AG10803 (cell line): ENCODE results near the gene RIMKLB.
A peak's percentile ranks its signal among the peaks of the same experiment; 100 is the strongest.
"Not testable (repeated sequence)": the region's sequence is repeated elsewhere in the genome, so short reads cannot be mapped to it uniquely, and the experiment has no call there.

ENCODE experiments used
- DNase-seq: peaks from one replicate; pipeline ENCODE4 v3.0.0; 2010; ENCODE audit warnings: low read depth
- H3K4me3 ChIP-seq: 2 replicates; pipeline ENCODE4 v1.5.1; 2011; ENCODE audit warnings: mild to moderate bottlenecking, low read length, control low read depth
- CTCF ChIP-seq: conservative IDR thresholded peaks from 2 replicates; pipeline ENCODE4 v1.5.1; 2011; ENCODE audit warnings: mild to moderate bottlenecking, low read length, control low read depth, inconsistent platforms

RIMKLB gene

GRCh38 chr12:8794611-8795010 is 96.8 kb downstream of the RIMKLB start:
- not testable (repeated sequence) for H3K4me3 ChIP-seq, DNase-seq

- H3K4me3 ChIP-seq: no peak overlapping the region
- no peak for DNase-seq
- TF ChIP-seq CTCF: no peak
Measured at GRCh38 chr12:8796831-8797626, 99.2 kb downstream of the RIMKLB start.

GRCh38 chr12:8801213-8801612 is 103.4 kb downstream of the RIMKLB start:
- not testable (repeated sequence) for H3K4me3 ChIP-seq, DNase-seq

- not testable (repeated sequence) for DNase-seq
Measured at GRCh38 chr12:8804833-8805232, 107.0 kb downstream of the RIMKLB start.

GRCh38 chr12:8805487-8805886 is 107.7 kb downstream of the RIMKLB start:
- H3K4me3 ChIP-seq, DNase-seq: not testable (repeated sequence)

More at GRCh38 chr12:8804833-8805232, 107.0 kb downstream of the RIMKLB start:
- not testable (repeated sequence) for H3K4me3 ChIP-seq

- not testable (repeated sequence) for H3K4me3 ChIP-seq
- DNase-seq: peak; percentile 42
Measured at GRCh38 chr12:8807084-8807483, 109.3 kb downstream of the RIMKLB start.

GRCh38 chr12:8810112-8810511 is 112.3 kb downstream of the RIMKLB start:
- not testable (repeated sequence) for H3K4me3 ChIP-seq, DNase-seq

- H3K4me3 ChIP-seq: no peak overlapping the region
- TF ChIP-seq CTCF: no peak
- no peak for DNase-seq
Measured at GRCh38 chr12:8813572-8814357, 116.0 kb downstream of the RIMKLB start.

- no peak for TF ChIP-seq CTCF
- DNase-seq: no peak
- H3K4me3 ChIP-seq: no peak overlapping the region
Measured at GRCh38 chr12:8816448-8817050, 118.8 kb downstream of the RIMKLB start.

- no peak for TF ChIP-seq CTCF
- peak; percentile 50 for DNase-seq
- no peak overlapping the region for H3K4me3 ChIP-seq
Measured at GRCh38 chr12:8817856-8818255, 120.1 kb downstream of the RIMKLB start.
